HG02981 (cell line): ENCODE results near the gene PPP2R2C.

Experiments used
- ATAC-seq: cut with Tn5 transposase; IDR thresholded peaks from one replicate; pipeline ENCODE4 v1.9.1; 2021; ENCODE audit warnings: mild to moderate bottlenecking, moderate library complexity; ENCODE audit not compliant: unreplicated experiment

The PPP2R2C gene

DNA sequence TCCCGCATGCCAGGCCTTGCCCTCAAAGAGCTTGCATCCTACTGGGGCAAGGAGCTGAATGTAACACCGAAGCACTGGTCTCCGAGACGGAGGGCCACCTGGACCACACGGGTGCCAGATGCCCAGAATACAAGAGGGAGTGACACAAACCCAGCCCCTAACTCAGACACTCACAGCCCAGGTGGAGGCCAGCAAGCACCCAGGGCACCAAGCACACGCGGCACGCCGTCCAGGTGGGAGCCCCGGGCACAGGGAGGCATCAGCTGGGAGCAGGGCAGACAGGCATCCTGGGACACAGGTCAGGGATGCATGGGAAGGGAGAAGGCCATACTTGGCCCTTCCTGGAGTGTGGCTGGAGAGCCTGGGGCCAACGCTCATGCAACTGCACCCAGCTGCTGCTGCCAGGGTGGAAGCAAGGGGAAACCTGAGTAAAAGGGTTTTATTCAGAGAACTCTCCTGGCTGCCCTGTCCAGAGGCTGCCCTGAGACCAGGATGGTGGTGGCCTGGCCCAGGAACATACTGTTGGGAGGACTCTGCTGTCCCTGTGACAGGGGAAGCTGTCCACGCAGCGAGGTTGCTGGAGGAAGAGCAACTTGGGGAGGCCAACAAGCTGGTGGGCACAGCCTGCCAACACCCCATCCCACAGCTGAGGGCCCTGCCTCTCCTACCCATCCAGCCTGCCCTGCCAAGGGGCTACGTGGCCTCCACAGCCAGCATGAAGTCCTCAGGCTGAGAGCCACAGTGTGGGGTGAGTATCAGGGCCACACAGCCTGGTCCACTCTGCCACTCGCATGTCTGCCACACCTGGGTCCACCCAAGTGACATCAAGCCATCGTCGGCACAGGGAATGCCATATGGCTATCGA lies 22.2 kb upstream of the PPP2R2C start:
- no peak for ATAC-seq

DNA sequence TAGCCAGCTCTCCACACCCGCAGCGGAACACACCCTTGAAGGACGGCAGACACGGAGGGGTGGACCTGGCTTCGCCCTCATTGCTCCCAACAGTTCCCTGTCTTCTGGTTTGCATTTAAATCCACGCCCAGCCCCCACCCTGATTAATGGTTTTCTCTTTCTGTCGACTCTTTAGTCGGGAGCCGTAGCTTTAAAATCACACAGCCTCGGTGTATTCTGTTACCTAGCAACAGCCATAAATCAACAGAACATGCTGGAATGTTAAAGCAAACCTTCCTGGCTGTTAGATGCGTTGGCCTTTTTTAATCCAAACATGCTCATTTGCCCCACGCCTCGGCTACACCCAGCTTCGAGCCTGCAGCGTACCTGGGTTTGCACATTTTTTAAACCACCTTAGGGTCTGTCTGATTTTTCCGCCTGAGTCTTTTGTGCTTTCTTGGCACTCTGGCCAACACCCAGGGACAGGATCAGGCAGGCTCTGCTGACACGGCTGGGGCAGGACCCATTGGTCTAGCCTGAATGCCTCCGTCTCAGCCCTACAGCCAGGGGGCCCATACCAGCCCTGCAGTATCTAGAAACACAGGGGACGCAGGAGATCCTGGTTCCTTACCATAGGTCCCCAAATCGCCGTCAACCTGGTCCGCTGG lies 21.4 kb upstream of the PPP2R2C start:
- no peak for ATAC-seq

GRCh38 chr4:6492861-6493657 lies 20.6 kb upstream of the PPP2R2C start:
- no peak for ATAC-seq

GRCh38 chr4:6492027-6492590 lies 19.7 kb upstream of the PPP2R2C start:
- no peak for ATAC-seq

DNA sequence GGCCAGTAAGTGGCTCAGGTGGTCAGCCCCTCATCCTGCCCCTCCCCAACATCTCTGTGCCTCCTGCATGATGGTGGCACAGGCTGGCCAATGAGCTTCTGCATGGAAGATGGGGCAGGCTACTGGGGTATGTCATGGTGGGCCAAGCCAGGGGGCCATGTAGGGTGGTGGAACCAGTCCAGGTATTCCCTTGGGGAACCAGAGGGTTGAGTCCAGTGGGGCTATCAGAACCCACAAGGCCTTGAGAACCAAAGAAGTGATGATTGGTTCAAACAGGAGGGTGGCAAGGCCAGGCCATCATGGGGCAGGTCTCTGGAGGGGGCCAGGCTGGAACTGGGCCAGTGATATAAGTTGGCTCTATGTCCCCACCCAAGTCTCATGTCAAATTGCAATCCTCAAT lies 18.8 kb upstream of the PPP2R2C start:
- ATAC-seq, result no peak

DNA sequence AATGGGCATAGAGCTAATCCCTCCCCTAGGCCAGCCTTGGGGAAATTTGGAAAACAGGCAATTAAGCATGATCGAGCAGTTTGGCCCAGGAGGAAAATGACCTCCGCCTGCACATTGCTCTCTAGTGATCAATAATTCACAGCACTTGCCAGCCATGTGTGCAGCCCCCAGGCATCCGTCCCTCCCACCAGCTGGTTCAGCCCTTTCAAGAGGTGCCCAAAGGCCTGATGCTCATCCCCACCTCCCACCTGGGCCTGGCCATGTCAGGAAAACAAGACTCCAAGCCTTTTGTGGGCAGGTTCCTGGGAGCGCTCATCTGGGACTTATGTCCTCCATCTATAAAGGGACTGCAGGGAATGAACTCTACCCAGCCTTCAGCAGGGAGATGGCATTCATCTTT lies 17.5 kb upstream of the PPP2R2C start:
- ATAC-seq, result no peak

DNA sequence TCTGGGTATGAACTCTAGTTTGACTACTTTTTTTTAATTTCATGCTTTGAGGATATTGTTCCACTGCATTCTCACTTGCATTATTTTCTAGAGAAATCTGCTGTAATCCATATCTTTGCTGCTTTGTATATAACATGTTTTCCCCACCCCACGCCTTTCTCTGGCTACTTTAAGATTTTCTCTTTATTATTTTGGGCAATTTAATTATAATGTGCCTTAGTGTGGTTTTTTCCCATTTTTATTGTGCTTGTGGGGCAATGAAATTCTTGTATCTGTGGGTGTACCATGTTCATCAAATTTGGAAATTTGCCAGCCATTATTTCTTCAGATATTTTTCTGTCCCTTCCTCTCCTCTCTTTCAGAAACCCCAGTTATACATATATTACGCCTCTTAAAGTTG lies 15.1 kb upstream of the PPP2R2C start:
- ATAC-seq, result no peak

DNA sequence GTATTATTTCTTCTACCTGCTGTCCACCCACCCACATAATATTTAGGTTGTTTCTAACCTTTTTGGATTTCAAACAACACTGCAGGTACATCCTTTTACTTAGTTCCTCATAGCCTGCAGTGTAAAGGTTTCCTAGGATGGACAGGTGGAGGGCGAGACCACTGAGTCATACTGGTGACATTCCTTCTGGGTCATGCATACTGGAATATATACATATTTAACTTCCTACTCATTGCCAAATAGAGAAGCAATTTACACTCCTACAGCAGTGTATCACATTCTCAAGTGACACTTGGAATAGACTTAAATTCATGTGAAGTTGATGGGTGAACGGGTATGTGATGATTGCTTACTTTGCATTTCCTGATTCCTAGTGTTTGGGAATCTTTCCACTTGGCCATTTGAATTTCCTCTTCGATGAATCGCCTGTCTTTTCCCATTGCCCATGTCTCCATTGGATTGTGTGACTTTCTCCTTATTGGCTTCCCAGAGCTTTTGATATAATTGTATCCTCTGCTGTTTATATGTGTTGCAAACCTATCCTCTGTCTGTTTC lies 8.2 kb upstream of the PPP2R2C start:
- no peak for ATAC-seq

DNA sequence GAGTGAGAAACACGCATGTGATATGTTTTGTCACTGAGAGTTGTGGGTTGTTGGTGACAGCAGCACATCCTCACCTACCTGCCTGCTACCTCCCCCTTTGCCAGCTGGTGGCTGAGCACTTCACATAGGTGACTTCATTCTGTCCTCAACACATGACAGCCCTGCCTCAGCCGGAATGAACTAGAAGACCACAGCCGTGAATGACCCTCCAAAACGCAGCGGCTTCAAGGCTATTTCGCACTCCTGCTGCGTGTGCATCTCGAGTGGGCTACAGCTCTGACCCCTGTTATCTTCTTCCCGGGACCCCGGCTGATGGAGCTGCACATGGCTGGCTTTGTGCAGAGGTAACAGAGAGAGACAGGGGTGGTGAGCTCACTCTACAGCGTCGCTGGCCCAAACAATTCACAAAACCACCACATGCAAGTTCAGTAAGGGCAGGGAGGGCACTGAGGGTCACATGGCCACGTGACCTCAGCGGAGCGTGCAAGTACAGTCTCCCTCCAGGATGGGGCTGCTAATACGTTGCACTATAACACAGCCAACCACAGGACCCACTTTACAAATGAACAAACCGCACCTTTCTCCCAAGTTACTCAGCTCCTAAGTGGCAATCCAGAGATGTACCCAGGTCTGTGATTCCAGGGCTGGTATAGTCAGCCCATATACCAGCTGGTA lies 6.3 kb upstream of the PPP2R2C start:
- ATAC-seq, result no peak

GRCh38 chr4:6476893-6477292 lies 4.5 kb upstream of the PPP2R2C start:
- ATAC-seq, result no peak

GRCh38 chr4:6475492-6476020 lies 3.1 kb upstream of the PPP2R2C start:
- no peak for ATAC-seq

DNA sequence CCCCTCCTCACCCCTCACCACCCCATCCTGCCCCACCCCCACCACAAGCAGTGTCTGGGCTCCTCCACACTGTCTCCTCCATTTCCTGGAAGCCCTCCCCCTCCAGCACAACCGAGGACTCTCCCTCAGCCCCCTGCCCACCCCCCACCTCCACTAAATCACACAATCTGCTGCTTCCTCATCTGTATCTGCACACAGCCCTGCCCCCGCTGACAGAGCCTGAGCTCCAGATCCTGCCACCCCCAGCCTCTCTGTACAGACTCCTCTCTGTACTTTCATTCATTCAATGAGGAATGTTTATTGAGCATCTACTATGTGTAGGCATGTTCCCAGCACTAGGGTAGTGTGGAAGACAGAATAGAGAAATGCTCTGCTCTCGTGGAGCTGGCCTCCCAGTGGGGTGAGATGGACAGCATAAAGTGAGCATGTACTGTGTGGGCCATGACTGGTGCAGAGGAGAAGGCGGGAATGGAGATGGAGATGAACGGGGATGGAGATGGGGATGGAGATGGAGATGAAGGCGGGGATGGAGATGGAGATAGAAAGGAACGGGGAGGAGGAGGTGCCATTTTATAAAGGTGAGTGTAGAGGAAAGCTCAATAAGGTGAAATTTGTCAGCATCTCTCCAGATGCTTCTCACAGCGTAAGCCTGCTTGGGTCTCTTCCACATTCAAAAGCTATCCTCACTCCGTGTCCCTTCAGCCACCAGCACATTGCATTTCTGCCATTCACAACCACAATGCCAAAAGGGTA lies 2.5 kb upstream of the PPP2R2C start:
- ATAC-seq, result no peak

DNA sequence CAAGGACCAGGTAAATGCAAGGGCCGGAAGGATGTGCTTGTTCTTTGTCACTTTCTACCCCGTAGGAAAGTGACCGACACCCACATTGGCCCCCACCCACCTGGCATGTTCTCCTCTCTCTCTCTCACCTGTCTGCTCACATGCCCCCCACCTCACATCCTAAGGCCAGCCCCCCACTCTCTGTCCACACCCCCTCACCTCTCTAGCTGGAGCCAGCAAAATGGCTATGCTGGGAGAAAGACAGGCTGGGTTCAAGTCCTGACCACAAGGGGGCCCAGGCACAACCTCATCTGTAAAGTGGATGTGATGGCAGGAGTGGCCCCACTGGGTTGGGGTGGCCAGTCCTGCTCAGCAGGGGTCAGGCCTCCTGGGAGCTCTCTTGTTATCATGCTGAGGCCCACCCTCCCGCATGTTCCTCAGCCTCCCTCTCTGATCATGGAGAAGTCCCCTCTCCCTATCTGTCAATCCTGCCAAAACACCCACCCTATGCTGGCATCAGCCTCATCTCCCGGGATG lies 1.7 kb upstream of the PPP2R2C start:
- ATAC-seq, result no peak

DNA sequence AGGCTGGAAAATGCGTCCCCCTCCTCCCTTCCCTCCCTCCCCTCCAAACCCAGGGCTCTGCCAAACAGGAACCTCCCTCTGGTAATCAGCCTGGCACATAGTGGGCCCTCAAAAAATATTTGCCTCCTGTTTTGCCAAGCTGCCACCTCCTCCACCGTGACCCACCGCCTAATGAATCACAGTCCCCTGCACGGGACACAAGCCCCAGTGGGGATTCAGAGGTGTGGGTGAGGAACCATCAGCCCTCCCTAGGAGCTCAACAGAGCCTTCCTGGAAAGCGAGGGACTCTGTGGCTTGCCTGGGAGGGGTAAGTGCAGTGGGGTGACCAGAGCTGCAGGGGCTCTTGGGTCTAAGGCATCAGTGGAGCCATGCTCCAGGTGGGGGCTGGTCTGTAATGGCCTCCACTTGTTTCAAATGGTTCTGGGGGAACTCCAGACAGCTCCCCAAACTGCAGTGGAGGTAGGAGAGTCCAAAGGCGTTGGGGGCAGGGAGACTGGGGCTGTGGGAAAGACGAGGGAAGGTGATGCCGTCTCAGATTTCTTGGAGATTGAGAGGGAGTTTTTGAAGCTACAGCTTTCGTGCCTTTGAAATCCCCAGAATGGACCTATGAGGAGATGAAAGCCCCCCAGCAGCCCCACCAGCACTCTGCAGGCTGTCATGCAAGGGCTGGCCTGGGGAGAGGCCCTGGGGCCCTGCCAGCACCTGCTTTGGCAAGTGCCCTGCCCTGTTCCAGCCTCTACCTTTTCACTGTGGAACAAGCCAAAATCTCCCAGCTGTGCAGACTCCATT lies 1.0 kb upstream of the PPP2R2C start:
- no peak for ATAC-seq

DNA sequence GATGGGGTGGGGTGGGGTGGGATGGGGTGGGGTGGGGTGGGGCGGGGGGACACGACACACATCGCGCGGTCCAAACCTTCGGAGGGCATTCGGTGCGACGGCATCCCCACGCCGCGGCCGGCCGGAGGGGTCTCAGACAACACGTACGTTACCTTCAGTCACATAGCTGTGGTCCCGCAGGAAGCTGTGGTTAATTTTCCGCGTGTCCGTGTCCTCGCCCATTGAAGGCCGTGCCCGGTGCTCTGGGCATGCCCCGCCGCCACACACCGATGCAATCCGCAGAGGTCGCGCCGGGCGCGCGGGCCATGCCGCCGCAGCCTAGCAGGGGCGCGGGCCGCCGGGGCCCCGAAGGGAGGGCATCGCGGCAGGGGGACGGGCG lies 417 bp downstream of the PPP2R2C start:
- ATAC-seq, result no peak

DNA sequence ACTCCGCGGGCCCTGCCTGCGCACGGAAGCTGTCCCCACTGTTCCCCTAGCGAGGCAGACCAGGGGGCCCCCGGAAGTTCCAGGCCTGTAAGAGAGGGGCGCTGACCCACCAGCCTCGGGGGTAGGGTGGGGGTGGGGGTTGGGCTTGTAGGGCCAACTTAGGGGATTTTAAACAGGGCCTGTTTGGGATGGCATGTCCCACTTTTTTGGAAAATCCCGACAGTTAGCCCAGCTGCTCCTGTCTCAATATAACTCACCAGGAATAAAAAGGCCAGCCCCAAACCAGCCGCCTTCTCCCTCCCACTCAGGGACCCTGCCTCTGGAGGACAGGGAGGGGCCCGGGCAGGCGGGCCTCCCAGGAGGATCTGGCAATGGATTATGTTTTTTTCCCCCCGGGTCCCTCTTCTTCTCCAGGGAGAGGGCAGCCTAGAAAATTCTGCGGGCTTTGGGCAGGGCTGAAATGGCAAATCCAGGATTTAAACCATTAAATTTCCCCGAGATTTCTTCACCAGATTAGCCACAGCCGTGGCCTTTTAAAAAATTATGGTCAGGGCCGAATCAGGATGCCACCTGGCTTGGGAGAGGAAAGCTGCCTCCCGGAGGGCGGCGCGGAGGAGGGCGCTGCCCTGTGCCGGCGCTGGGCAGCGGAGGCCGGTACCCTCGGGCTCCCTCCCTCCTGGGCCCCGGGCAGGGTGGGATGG lies 957 bp downstream of the PPP2R2C start:
- no peak for ATAC-seq

DNA sequence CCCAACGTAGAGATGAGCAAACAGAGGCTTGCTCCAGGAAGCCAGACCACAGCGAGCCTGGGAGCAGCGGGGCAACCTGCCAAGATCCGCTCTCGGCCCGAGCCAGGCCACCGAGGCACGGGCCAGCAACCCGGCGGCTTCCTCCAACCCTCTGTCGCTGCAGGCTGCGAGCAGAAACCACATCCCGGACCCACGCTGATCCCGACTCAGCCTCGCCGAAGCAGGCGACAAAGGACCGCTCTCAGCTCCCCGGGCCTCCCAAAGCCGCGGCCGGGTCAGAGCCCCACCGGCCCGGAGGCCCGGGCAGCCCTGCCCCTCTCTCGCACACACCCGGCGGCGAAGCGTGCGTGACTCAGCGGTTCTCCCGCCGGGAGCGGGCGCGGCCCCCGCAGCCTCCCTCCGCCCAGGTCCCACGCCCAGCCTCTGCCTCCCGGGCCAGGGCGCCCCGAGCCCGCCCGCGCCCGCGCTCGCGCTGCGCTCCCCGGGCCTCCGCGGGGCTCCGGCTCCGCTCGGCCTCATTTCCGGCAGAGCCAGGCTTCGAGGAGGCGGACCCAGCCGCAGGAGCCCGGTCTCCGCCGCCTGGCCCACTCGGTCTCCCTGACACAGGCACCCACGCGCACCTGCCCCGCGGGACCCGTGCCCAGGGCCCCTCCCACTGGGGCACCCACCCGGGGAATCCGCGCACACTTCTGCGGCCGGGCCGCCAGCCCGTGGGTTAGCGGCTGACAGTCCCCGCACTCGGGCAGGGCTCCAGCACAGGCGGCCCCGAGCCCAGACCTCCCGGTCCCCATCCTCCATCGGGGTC lies 1.7 kb downstream of the PPP2R2C start:
- ATAC-seq, result no peak
